Activated CD4-positive, alpha-beta T cell treated with anti-CD3 and anti-CD28 coated beads for 48 hours (primary cell): ENCODE measurements around the gene FAR1.
"Not testable (repeated sequence)": the region's sequence is repeated elsewhere in the genome, so short reads cannot be mapped to it uniquely, and the experiment has no call there.

Source experiments
- DNase-seq: peaks from one replicate; pipeline ENCODE4 v3.0.0-alpha.2; 2020

FAR1 gene

GRCh38 chr11:13713982-13714381 lies 45.5 kb downstream of the FAR1 start:
- no peak for DNase-seq

DNA sequence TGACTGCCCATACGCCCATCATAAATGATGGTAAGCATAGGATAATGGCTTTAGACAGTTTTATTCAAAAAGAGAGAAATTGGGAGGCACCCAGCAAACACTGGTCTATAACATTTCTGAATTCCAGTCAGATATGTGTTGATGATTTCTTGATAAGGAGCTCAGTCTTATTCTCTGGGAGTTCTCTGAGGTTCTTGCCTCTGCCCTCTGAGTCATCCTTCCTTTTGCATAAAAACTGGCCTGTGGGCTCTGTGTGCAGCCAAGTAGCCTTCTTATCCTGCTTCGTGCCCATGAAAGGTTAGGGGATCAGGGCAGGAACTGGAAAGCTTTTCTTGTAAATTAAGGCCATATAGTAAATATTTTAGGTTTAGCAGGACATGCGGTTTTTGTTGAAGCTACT lies 48.9 kb downstream of the FAR1 start:
- DNase-seq: no peak

- no peak for DNase-seq
Measured at GRCh38 chr11:13718394-13718793, 49.9 kb downstream of the FAR1 start.

DNA sequence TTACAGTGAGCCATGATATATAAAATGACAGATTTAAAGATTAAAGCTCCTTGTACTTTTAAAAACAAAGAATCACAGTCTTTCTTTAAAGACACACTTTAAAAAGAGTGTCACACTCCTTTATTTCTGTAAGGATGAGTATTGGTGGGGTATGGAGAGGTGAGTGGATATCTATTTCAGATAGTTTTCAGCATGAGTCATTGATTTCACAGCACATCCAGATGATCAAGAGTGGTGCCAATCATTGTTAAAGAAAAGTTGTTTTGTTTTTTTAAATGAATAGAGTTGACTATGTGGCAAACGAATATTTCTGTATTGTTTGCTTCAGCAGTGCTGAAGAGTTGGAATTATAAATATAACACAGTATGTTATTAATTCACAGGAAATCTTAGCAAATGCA lies 52.5 kb downstream of the FAR1 start:
- no peak for DNase-seq

GRCh38 chr11:13721760-13722159 lies 53.3 kb downstream of the FAR1 start:
- no peak for DNase-seq

GRCh38 chr11:13726456-13726855 lies 58.0 kb downstream of the FAR1 start:
- no peak for DNase-seq

DNA sequence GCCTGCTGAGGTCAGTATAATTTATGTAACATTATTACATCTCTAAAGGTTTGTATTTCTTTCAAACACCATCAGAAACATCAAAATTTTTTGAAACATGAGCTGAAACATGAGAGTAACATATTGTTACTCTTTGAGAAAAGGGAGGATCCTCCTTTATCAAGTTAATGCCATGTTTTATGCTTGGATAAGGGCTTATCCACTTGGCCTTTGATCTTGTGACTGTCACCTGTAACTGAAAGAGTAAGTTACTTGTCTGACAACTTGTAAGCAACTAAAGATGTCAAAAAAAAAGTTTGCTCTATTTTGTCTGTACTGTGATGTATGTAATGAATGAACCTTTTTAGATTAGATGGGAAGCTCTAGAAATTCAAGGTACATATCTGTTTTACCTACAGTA lies 59.6 kb downstream of the FAR1 start:
- DNase-seq: no peak

- DNase-seq: no peak
Measured at GRCh38 chr11:13734530-13734929, 66.1 kb downstream of the FAR1 start.

DNA sequence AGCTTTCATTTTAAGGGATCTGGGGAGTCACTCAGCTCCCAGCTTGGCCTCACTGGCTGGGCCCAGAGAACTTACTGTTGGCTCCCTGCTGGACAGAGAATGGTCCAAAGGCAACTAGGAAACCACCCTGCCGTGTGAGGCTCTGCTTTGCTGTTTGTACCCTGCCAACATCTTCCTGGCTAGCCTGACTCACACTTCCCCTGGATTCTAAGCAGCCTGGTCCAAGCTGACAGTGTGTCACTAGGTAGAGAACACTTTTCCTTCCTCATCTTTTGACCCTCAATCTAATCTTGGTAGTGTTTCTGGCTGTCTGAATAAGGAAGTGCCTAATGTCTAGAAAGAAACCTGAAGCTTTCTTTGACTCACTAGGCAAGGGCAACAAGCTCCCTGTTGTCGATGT lies 76.7 kb downstream of the FAR1 start:
- no peak for DNase-seq

GRCh38 chr11:13753316-13753715 lies 84.8 kb downstream of the FAR1 start:
- DNase-seq: not testable (repeated sequence)

- no peak for DNase-seq
Measured at GRCh38 chr11:13759050-13759449, 90.6 kb downstream of the FAR1 start.

DNA sequence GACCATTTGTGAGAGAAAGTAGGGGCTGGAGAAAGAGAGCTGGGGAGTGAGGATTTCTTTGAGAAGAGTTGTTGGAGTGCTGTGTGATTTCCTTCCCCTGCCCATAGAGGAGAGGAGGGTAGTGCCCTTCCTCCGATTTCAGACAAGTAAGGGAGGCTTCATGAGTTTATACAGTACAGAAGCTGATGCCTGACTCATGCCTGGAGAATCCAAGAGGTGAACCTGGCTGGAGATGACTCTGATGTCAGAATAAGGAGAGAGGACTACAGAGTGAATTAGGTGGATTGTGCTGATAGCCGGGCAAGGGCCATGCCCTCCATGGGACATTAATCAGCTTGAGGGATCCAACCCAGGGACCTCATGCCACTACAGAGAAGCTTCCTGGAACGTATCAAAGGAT lies 91.6 kb downstream of the FAR1 start:
- no peak for DNase-seq

DNA sequence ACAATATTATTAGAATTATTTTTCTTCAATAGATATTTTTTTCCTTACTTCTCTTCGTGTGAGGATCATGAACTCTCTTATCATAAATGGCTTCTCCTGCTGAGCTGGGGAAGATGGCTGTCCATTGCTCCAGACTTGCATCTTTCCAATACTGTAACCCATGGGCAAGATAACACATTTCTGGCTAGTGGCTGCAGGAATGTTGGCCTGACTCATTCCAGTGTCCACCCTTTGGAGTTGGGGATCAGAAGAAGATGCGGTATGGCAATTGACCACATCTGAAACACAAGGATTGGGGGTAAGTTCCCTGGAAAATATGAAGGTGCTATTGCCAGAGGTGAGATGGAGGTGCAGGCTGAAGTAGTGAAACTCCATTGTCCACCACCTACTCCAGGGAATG lies 92.8 kb downstream of the FAR1 start:
- no peak for DNase-seq

GRCh38 chr11:13761716-13762115 lies 93.2 kb downstream of the FAR1 start:
- DNase-seq: no peak

- no peak for DNase-seq
Measured at GRCh38 chr11:13762718-13763117, 94.2 kb downstream of the FAR1 start.

DNA sequence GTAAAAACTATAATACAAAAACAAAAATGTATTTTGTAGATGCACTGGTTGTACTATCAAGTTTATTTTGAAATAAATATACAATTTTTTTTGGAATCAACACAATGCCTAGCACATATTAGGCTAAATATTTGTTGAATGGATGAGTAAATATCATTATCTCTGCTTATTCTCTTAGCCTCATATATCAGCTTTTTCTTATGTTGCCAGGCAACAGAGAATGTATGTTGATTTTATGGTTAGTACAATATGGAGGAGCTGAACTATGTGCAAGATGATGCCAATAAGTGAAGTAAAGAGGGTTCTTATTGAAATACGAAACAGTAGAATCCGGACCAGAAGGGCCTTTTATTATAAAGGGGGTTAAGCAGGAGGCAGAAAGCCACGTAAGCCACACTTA lies 94.9 kb downstream of the FAR1 start:
- DNase-seq: no peak

- DNase-seq: no peak
Measured at GRCh38 chr11:13765886-13766285, 97.4 kb downstream of the FAR1 start.

GRCh38 chr11:13767471-13767870 lies 99.0 kb downstream of the FAR1 start:
- DNase-seq: no peak

DNA sequence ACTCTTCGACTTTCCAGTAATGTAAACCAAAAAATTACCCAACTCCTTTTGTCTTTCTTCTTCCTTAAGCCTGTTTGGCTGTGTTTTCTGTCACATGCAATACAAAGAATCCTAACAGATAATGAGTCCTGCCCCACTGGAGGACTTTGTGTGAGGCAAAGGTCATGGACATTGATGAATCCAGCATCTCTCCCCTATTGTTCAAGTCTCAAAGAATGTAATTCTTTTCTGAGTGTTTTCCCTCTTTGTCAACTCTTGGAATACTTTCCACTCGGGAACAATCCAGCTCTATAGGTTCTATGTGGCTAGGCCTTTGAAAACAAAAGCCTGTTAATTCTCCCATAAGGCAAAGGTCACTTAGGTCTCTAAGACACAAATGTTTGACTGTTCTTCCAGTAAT lies 100.7 kb downstream of the FAR1 start:
- DNase-seq: no peak

GRCh38 chr11:13771151-13771550 lies 102.7 kb downstream of the FAR1 start:
- DNase-seq: no peak

GRCh38 chr11:13772223-13773046 lies 104.0 kb downstream of the FAR1 start:
- no peak for DNase-seq

GRCh38 chr11:13775471-13775870 lies 107.0 kb downstream of the FAR1 start:
- no peak for DNase-seq

- peak; percentile 20 for DNase-seq
Measured at GRCh38 chr11:13776134-13776815, 107.8 kb downstream of the FAR1 start.

GRCh38 chr11:13777341-13777985 lies 109.0 kb downstream of the FAR1 start:
- no peak for DNase-seq
